HG03175 (cell line): ENCODE measurements around the gene AGAP1.

Source experiments
- ATAC-seq: cut with Tn5 transposase; IDR thresholded peaks from one replicate; pipeline ENCODE4 v1.9.1; 2021; ENCODE audit warnings: mild to moderate bottlenecking, moderate library complexity; ENCODE audit not compliant: unreplicated experiment

AGAP1 gene

DNA sequence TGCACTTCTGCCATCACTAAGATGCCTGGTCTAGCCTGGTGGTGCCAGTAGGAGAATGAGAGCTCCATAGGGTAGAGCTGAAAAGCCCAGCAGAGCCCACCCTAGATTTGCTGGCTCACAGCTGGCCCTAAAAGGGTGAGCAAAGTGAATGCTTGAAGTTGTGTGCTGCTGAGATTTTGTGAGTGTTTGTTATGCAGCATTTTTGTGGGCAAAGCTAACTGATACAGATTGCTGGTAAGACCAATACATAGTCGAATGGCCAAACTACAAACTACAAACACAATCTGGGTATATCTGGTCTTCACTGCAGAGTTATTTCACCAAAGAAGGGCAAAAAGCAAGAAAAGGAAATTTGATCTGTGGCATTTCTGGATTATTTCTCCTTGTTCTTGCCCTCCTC, 7.1 kb upstream of the AGAP1 start:
- no peak for ATAC-seq

DNA sequence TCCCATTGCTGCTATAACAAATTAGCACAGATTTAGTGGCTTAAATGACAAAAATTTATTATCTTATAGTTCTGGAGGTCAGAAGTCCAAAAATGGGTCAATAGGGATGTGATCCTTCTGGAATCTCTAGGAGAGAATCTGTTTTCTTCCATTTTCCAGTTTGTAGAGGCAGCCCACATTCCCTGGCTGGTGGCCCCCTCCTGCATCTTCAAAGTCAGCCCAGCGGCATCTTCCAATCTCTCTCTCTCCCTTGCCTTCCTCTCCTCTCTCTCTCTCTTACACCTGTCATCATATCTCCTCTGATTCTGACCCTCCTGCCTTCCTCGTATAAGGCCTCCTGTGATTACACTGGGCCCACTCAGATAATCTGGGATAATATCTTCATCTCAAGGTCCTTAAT, 3.9 kb upstream of the AGAP1 start:
- ATAC-seq: no peak

- no peak for ATAC-seq
Observed at GRCh38 chr2:235492850-235493344, 946 bp upstream of the AGAP1 start.

- no peak for ATAC-seq
Observed at GRCh38 chr2:235493402-235493774, 455 bp upstream of the AGAP1 start.

GRCh38 chr2:235494716-235495372, 1.0 kb downstream of the AGAP1 start:
- ATAC-seq: no peak

- ATAC-seq: no peak
Observed at GRCh38 chr2:235495373-235496238, 1.8 kb downstream of the AGAP1 start.

DNA sequence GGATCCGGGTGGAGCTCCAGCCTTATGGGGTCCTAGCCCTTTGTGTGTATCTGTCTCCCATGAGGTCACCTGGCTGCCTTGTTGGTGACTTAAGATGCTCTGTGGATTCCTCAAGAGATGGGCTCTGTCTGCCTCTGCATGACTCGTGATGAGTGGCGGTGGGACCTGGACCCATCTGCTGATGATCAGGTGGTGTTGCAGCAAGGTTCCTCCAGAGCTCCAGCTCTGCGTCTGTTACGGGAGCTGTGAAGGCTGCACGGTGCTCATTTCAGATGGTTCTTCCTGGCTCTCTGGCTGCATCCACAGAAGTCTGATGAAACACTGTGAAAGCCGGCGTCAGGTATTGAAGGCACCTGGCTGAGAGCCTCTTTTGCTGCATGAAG, 2.4 kb downstream of the AGAP1 start:
- ATAC-seq: no peak

GRCh38 chr2:235497096-235497495, 3.3 kb downstream of the AGAP1 start:
- no peak for ATAC-seq

DNA sequence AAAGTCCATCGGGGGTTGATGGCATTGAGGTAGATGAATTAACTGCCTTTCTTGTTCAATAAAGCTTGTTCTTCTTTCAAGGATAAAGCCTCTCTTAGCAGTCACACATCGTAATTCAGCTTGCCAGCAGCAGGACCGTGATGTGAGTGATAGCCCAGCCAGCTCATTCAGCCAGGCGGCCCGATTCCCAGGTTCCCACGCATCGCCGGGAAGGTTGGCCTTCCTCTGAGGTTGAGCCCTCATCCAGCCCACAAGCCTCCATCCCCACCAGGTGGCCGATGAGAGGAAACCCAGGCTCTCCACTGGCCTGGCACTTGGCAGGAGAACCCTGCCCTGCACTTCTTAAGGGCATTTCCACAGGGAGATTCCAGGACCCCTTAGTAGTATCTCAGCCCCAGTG, 4.7 kb downstream of the AGAP1 start:
- no peak for ATAC-seq

GRCh38 chr2:235498946-235499812, 5.3 kb downstream of the AGAP1 start:
- ATAC-seq: no peak

DNA sequence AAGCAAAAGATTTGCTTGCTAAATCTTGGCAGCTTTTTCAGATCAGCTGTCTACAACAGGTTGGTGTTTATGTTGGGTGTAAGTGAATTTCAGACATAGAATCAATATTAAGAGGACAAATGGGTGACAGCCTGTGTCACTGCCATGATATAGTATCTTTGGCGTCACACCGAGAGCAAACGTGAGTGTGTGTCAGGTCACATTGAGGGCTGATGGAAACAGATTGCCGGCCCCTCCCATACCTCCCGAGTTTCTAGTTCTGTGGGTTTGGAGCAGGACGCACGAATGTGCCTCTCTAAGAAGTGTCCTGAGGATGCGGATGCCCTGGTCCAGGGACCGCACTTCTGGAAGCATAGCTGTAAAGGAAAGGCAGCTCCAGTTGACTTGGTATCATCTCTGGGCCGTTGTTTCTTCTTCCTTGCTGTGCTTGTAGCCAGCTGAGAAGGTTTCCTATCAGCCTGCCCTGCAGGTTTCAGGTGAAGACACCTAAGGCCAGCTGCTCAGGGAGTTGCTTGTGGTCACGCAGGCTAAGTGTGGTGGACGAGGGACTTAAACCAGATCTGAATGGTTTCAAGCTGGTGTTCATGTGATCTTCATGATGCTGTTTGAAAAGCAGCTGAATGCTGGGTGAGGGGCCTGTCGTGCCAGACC, 6.4 kb downstream of the AGAP1 start:
- ATAC-seq: no peak

- no peak for ATAC-seq
Observed at GRCh38 chr2:235500761-235501672, 7.2 kb downstream of the AGAP1 start.

- no peak for ATAC-seq
Observed at GRCh38 chr2:235501673-235502031, 7.8 kb downstream of the AGAP1 start.

DNA sequence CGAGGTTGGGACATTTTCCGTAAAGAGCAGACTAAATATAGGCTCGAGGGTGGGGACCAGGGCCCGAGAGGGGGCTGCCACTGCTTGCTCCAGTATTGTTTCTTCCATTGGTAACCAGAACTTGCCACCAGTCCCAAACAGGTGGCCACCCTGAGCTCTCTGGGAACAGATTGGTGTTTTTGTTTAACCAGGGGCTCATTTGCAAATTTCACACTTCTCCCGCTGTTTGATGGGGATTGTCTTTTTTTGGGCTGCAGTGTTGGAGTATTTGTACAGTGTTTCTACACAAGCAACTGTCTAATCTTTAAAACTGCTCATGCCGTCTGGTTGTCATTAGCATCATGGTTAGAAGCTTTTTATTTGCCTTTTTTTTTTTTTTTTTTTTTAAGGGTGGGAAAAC, 8.5 kb downstream of the AGAP1 start:
- ATAC-seq: no peak

GRCh38 chr2:235504441-235505180, 10.8 kb downstream of the AGAP1 start:
- no peak for ATAC-seq

DNA sequence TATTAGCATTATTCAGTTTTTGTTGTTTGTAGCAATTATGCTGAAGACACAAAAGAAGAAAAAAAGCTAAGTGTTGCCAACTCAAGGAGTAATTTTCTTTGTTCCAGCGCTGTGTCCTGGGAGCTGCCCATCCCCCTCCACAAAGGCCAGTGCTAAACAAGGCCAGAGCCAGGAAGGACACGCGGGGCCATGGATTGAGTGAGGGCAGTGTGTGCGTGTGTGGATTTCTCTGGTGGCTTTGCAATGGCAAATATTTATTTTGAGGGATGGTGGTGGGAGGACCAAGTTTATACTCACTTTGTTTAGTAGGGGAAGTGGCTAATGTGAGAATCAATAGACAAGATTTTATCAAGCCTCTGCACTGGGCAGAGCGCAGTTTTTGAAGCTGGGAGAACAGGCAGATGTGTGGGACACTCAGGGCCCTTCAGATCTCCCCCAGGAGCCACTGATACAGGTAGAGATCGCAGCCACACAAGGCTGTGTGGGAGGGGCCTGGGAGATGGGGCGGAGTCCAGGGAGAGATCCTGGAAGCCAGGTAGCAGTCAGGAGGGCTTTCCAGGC, 11.4 kb downstream of the AGAP1 start:
- no peak for ATAC-seq

DNA sequence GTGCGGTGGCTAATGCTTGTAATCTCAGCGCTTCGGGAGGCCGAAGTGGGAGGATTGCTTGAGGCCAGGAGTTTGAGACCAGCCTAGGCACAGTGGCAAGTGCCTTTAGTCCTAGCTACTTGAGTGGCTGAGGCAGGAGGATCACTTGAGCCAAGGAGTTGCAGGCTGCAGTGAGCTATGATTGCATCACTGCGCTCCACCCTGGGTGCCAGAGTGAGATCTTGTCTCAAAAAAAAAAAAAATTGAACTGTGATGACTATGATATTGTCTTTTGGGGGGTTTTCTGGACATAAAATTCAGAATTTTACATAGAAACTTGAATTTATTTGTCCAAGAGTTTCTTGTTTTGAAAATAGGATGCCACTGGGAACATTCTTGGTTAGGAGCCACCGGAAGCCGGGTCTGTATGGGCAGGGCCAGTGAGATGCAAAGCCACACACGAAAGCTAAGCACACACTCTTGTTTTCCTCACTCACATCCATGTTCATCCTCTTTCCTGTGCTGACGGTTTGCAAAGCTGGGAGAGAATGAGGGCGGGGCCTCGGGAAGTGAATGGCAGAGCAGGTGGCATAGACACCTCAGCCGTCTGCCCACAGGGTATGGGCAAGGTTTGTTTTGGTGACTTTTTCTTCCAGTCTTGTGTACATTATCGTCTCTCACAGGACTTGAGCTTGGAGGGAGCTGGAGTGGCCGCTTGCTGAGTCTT, 12.6 kb downstream of the AGAP1 start:
- no peak for ATAC-seq

DNA sequence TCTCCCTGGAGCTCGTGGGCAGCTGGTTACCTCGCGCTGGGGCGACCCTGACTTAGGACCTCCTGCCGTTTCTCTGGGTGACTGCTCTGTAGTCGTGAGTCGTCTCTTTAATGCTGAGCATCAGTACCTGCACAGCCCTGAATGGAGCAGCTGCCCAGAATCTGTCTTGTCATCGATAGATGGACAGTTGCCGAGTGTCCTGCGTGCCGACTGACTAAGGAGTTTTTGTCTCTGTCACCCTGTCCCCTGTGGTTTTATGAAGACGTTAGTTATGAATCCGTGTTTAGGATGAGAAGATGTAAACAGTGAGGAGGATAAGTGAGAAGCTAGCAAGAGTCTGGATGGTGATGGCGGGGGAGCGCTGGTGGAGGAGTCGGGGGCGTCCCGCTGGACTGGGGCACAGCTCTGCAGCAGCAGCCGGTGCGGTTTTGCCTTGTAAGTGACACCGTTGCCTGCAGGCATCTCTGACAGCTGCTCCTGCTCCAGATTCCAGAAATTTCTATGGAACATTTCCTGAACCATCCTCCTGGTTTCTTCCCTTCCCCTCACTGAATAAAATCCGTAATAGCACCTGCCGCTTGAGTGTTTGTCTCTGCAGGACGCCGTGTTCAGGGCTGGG, 13.3 kb downstream of the AGAP1 start:
- no peak for ATAC-seq
